Activated B cell treated with CpG ODN at 0.5 μM for 24 hours (primary cell): ENCODE results near the gene PPP2R3C. TPM values are rescaled to one million over a fixed set of nuclear protein-coding genes. Genes with fewer than 3 reads are reported as not detected.
"Not testable (repeated sequence)": the region's sequence is repeated elsewhere in the genome, so short reads cannot be mapped to it uniquely, and the experiment has no call there.

Experiments
- ATAC-seq: fragments of 200-7000 bp; cut with Tn5 transposase; one replicate; pipeline ENCODE4 v1.10.0; 2021; ENCODE audit warnings: low read depth, mild to moderate bottlenecking, moderate library complexity
- CTCF ChIA-PET: fragments of 350-600 bp; sonication (Branson Sonifier 250); formaldehyde crosslinking; loops from one replicate; lab custom pipeline; 2021; ENCODE audit warnings: antibody characterized with exemption; lab: Charles Lee
- POLR2A ChIA-PET: fragments of 350-600 bp; sonication (Branson Sonifier 250); formaldehyde crosslinking; loops from one replicate; lab custom pipeline; 2021; ENCODE audit warnings: antibody characterized with exemption; lab: Charles Lee
- DNase-seq: peaks from one replicate; pipeline ENCODE4 v3.0.0; 2022
- H3K27ac Mint-ChIP-seq: one replicate; pipeline ENCODE4 v1.8.0; 2020; ENCODE audit warnings: mixed read lengths
- H3K27me3 Mint-ChIP-seq: one replicate; pipeline ENCODE4 v1.8.0; 2021; ENCODE audit warnings: mixed read lengths
- H3K36me3 Mint-ChIP-seq: one replicate; pipeline ENCODE4 v1.8.0; 2021; ENCODE audit warnings: low read depth, mixed read lengths
- H3K4me1 Mint-ChIP-seq: one replicate; pipeline ENCODE4 v1.8.0; 2021; ENCODE audit warnings: mixed read lengths
- H3K4me3 Mint-ChIP-seq: one replicate; pipeline ENCODE4 v1.8.0; 2020; ENCODE audit warnings: mild to moderate bottlenecking, mixed read lengths
- H3K9me3 Mint-ChIP-seq: one replicate; pipeline ENCODE4 v1.8.0; 2020; ENCODE audit warnings: mixed read lengths
- intact Hi-C: fragments of 100-400 bp; cut with micrococcal nuclease; formaldehyde crosslinking; loops from one replicate; pipeline ENCODE4 v1.15.1; 2024
- total RNA-seq: library from RNA; stranded (reverse); gene quantifications from 2 replicates; pipeline ENCODE4 v1.2.3, GENCODE V29; 2022
- TF ChIP-seq, protein P1 (sequence below): fragments of 200-600 bp; IDR thresholded peaks from one replicate; pipeline ENCODE4 v1.8.0; 2022; ENCODE audit warnings: antibody characterized with exemption, mild to moderate bottlenecking

PPP2R3C gene
- total RNA-seq, 1 donor from 2014 or later = 48.9 TPM

DNA sequence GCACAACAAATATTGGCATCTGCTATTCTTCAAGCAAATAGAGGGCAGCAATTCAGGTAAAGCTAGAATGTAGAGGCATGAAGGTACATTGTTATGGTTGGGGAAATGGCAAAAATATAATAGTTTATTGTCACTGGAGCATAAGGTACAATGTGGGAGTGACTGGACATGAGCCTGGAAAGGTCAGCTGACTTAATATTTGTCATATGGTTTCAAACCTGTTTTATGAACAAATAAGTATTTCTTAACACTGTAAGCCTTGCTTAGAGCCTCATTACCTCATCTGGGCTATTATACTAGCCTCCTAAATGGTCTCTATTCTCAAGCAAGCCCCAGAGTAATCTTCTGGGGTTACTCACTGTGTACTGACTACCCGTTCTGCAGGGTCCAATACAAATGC is 42.0 kb downstream of the PPP2R3C start:
- intact Hi-C loops = no loop called here
- ChIA-PET CTCF (no interaction called here), POLR2A (no interaction called here)
- Mint-ChIP-seq H3K4me3 (no peak overlapping the region), H3K4me1 (no peaks in the 10 kb centered on the region), H3K36me3 (peaks cover 61% of the 10 kb centered on the region), H3K27ac (no peak overlapping the region), H3K9me3 (no peaks in the 10 kb centered on the region), H3K27me3 (no peaks in the 10 kb centered on the region)
- no peak for ATAC-seq
- TF ChIP-seq, protein P1, sequence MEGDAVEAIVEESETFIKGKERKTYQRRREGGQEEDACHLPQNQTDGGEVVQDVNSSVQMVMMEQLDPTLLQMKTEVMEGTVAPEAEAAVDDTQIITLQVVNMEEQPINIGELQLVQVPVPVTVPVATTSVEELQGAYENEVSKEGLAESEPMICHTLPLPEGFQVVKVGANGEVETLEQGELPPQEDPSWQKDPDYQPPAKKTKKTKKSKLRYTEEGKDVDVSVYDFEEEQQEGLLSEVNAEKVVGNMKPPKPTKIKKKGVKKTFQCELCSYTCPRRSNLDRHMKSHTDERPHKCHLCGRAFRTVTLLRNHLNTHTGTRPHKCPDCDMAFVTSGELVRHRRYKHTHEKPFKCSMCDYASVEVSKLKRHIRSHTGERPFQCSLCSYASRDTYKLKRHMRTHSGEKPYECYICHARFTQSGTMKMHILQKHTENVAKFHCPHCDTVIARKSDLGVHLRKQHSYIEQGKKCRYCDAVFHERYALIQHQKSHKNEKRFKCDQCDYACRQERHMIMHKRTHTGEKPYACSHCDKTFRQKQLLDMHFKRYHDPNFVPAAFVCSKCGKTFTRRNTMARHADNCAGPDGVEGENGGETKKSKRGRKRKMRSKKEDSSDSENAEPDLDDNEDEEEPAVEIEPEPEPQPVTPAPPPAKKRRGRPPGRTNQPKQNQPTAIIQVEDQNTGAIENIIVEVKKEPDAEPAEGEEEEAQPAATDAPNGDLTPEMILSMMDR = no peak
- DNase-seq = no peak

DNA sequence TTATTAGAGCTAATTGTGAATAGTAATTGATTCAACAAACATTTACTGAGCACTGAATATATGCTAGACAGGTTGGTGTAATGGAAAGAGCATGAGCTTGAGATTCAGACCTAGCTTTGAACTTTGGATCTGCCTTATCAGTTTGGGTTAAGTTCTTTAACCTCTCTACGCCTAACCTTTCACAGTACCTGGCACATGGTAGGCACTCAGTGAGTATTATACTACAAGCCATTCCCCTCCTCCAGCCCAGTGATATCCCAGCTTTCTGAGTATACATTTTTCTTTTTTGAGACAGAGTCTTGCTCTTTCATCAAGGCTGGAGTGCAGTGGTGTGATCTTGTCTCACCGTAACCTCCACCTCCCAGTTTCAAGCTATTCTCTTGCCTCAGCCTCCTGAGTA is 43.7 kb downstream of the PPP2R3C start:
- CTCF ChIA-PET = no interaction called here
- Mint-ChIP-seq H3K27ac (no peak overlapping the region), H3K36me3 (peaks cover 53% of the 10 kb centered on the region), H3K4me3 (no peak overlapping the region), H3K4me1 (no peaks in the 10 kb centered on the region), H3K27me3 (no peaks in the 10 kb centered on the region), H3K9me3 (no peaks in the 10 kb centered on the region)
- ATAC-seq (no peak), DNase-seq (no peak)
- TF ChIP-seq, protein P1 = no peak
- POLR2A ChIA-PET = interaction anchor here (0.7 kb wide), 1 partner anchor 44 kb away, joined by 3 read pairs; the partner anchor contains the start of gene PPP2R3C
- intact Hi-C loops = no loop called here

DNA sequence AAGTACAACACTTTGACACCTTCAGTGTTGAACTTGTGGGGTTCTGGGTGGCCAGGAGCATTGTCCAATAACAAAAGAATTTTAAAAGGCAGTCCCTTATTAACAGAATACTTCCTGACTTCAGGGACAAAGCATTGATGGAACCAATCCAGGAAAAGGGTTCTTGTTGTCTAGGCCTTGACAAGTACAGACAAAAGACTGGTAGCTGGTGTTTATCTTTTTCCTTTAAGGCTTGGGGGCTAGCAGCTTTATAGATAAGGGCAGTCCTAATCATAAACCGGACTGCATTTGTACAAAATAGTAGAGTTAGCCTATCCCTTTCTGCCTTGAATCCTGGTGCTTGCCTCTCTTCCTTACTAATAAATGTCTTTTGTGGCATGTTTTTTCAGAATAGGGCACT is 48.3 kb downstream of the PPP2R3C start:
- no peak for ATAC-seq
- CTCF ChIA-PET = no interaction called here
- intact Hi-C loops = no loop called here
- H3K4me3 Mint-ChIP-seq = no peak overlapping the region
- peaks cover 49% of the 10 kb centered on the region for H3K36me3 Mint-ChIP-seq
- POLR2A ChIA-PET = interaction anchor here (1.0 kb wide), 1 partner anchor 27 kb away, joined by 3 read pairs; the partner anchor contains the start of gene FAM177A1
- H3K4me1 Mint-ChIP-seq = no peaks in the 10 kb centered on the region
- TF ChIP-seq, protein P1 = no peak
- H3K9me3 Mint-ChIP-seq = no peaks in the 10 kb centered on the region
- H3K27ac Mint-ChIP-seq = no peak overlapping the region
- DNase-seq = no peak
- no peaks in the 10 kb centered on the region for H3K27me3 Mint-ChIP-seq

DNA sequence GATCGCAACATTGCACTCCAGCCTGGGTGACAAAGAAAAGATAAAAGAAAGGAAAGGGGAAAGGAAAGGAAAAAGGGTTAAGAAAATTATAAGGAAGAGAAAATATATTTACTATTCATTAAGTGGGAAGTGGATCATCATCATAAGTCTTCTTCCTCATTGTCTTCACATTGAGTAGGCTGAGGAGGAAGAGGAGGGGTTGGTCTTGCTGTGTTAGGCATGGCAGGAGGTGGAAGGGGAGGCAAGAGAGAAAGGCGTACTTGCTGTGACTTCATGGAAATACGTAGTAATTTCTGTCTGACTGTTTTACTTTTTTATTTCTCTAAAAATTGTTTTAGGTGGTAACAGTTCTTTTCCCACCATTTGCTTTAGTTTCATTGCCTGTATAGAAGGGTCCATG is 49.6 kb downstream of the PPP2R3C start:
- Mint-ChIP-seq H3K4me1 (no peaks in the 10 kb centered on the region), H3K27ac (no peak overlapping the region), H3K36me3 (peaks cover 53% of the 10 kb centered on the region), H3K27me3 (no peaks in the 10 kb centered on the region), H3K9me3 (no peaks in the 10 kb centered on the region), H3K4me3 (no peak overlapping the region)
- TF ChIP-seq, protein P1 = no peak
- ChIA-PET CTCF (no interaction called here), POLR2A (no interaction called here)
- no peak for DNase-seq
- intact Hi-C loops = no loop called here
- no peak for ATAC-seq

DNA sequence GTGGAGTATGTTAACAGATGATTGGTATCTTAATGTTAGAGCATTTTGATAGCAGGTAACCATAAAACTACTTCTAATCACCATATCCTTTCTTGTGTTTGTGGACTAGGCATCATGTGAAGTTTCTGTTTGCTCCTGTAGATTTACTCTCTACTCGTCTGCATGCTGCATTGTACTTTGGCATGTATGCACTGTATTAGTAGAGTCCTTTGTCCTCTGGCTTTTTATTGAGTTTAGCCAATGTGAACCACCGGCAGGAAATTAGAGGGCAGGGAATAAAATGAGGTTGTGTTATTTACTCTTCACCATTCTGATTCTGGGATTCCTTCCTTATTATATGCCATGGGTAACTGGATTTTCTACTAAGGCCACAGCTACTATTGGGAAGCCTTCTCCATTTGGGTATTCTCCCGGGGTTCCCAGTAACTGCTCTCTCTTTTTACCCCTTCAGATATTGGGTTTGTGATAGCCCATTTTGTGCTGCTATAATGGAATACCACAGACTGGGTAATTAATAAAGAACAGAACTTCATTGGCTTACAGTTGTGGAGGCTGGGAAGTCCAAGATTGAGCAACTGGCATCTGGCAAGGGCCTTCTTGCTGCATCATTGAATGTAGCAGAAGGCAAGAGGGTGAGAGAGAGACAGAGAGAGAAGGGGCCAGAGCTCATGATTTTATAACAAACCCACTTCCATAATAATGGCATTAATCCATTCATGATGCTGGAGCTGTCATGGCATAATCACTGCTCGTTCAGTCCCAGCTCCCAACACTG is 53.4 kb downstream of the PPP2R3C start:
- ATAC-seq = no peak
- DNase-seq = no peak
- H3K27ac Mint-ChIP-seq = no peak overlapping the region
- TF ChIP-seq, protein P1 = no peak
- H3K4me1 Mint-ChIP-seq = no peaks in the 10 kb centered on the region
- CTCF ChIA-PET = no interaction called here
- H3K4me3 Mint-ChIP-seq = no peak overlapping the region
- peaks cover 42% of the 10 kb centered on the region for H3K36me3 Mint-ChIP-seq
- no peaks in the 10 kb centered on the region for H3K9me3 Mint-ChIP-seq
- H3K27me3 Mint-ChIP-seq = no peaks in the 10 kb centered on the region
- intact Hi-C loops = no loop called here
- POLR2A ChIA-PET = interaction anchor here (0.6 kb wide), 1 partner anchor 191 kb away, joined by 8 read pairs; no protein-coding TSS in a partner anchor

DNA sequence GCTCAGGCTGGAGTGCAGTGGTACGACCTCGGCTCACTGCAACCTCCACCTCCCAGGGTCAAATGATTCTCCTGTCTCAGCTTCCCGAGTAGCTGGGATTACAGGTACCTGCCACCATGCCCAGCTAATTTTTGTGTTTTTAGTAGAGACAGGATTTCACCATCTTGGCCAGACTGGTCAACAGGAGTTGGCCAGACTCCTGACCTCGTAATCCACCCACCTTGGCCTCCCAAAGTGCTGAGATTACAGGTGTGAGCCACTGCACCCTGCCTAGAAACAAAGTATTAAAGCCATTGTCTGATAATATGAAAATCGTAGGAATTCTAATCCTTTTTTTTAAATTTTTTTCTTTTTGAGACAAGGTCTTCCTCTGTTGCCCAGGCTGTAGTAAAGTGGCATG is 56.1 kb downstream of the PPP2R3C start:
- intact Hi-C loops, H3K4me3 Mint-ChIP-seq, ATAC-seq, H3K27ac Mint-ChIP-seq, DNase-seq, CTCF ChIA-PET, H3K27me3 Mint-ChIP-seq, H3K9me3 Mint-ChIP-seq, H3K4me1 Mint-ChIP-seq: not testable (repeated sequence)
- POLR2A ChIA-PET = interaction anchor here (0.6 kb wide), 1 partner anchor 517 kb away, joined by 3 read pairs; no protein-coding TSS in a partner anchor
- H3K36me3 Mint-ChIP-seq = peaks cover 43% of the 10 kb centered on the region

DNA sequence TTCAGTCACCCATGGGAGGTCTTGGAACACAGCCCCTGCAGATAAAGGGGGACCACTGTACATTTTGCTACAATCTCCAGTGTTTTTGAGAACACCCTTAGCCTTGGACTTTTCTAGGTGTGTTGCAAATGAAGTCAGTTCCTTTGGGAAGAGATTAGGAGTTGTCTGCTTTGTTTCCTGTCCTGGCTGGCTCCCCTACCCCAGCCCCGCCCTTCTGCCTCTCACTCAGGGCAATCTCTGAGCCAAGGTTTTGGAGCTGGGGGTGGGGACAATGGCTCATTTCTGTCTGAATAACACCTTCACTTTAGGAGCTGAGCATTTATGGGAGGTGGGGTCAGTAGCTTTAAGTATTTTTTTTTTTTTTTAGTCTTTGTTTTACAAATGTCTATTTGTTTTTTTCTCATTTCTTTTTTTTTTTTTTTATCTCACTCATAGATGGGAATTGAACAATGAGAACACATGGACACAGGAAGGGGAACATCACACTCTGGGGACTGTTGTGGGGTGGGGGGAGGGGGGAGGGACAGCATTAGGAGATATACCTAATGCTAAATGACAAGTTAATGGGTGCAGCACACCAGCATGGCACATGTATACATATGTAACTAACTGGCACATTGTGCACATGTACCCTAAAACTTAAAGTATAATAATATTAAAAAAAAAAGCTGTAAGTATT is 60.5 kb downstream of the PPP2R3C start:
- not testable (repeated sequence) for H3K27ac Mint-ChIP-seq

More for the DNA sequence above, 60.5 kb downstream of the PPP2R3C start:
- DNase-seq, H3K4me1 Mint-ChIP-seq, H3K4me3 Mint-ChIP-seq, intact Hi-C loops, ATAC-seq, CTCF ChIA-PET, H3K9me3 Mint-ChIP-seq, POLR2A ChIA-PET, H3K27me3 Mint-ChIP-seq: not testable (repeated sequence)
- peaks cover 47% of the 10 kb centered on the region for H3K36me3 Mint-ChIP-seq
